Activated CD4-positive, alpha-beta T cell treated with anti-CD3 and anti-CD28 coated beads, Interleukin-2, amount 50 U/mL, for 24 hours (primary cell): Measurements from ENCODE around the gene LDLRAD3.
"Not testable (repeated sequence)": the region's sequence is repeated elsewhere in the genome, so short reads cannot be mapped to it uniquely, and the experiment has no call there.

ENCODE experiments used
- DNase-seq, 2 donors: peaks; one replicate each; pipeline ENCODE4 v3.0.0-alpha.2; 2020; ENCODE audit warnings: low read depth in 1 of 2, low spot score in 1 of 2

Gene LDLRAD3

GRCh38 chr11:35990816-35991215, 47.0 kb downstream of the LDLRAD3 start:
- no peak for DNase-seq

- DNase-seq = no peak
Measured at GRCh38 chr11:35992548-35992947, 48.7 kb downstream of the LDLRAD3 start.

DNA sequence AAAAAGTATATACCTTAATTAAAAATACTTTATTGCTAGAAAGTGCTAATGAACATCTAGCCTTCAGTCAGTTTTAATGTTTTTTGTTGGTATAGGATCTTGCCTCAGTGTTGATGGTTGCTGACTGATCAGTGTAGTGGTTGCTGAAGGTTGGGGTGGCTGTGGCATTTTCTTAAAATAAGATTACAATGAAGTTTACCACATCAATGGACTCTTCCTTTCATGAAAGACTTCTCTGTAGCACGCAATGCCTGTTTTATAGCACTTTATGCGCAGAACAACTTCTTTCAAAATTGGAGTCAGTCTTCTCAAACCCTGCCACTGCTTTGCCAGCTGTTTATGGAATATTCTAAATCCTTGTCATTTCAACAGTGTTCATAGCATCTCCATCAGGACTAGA, 50.6 kb downstream of the LDLRAD3 start:
- no peak for DNase-seq

DNA sequence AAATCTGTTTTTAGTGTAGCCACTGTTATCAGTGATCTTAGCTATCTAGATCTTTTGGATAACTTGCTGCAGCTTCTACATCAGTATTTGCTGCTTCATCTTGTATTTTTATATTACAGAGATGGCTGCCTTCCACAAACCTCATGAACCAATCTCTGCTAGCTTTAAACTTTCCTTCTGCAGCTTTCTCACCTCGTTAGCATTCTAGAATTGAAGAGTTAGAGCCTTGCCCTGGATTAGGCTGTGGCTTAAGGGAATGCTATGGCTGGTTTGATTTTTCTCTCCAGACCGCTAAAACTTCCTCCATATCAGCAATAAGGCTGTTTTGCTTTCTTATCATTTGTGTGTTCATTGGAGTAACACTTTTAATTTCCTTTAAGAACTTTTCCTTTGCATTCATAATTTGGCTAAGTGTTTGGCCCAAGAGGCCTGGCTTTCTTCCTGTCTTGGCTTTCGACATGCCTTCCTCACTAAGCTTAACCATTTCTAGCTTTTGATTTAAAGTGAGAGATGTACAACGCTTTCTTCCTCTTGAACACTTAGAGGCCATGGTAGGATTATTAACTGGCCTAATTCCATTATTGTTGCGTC, 51.9 kb downstream of the LDLRAD3 start:
- no peak for DNase-seq

DNA sequence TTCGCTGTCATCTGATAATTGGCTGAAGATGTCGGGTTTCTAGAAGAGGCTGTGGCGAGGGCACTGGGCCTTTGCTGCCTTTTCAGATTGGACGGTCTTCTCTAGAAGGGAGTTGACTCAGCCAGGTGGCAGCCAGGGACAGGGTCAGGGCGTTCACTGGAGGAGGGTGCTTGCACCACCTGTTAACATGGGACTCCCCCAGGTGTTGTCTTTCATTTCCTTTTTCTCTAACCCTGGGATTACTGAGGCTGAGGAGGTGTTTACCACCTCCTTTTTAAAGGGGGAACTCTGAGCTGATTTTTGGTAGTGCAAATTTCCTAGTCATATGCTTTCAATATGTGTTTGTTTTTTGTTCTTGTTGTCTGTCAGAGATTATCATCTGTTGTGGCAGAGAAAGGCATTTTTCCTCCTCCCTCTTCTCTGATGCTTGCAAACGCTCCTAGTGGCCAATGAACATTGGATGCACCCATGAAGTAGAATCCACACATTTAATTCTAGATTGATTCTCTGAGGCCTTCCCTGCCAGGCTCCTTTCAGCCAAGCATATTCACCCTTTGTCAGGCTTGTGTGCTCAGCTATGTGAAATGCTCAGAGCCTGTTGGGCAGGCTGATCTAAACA, 54.1 kb downstream of the LDLRAD3 start:
- no peak for DNase-seq

DNA sequence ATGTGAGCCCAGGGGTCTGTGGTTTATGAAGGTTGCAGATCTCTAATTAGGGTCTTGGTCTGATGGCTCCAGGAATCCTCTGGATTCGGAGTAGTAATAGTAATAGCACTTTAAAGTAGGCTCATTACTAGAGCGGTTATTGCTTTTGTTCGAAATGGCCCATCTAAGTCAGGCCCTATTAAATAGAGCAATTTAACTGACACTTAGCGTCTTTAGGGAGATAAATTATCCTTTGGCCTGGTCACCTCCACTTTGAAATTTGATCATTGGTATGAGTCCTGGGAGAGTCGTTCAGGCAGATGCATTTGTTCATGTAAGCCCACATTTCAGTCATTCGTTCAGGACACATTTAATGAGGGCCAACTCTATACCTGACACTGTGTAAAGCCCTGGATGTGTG, 54.8 kb downstream of the LDLRAD3 start:
- no peak for DNase-seq

GRCh38 chr11:36000616-36001190, 56.8 kb downstream of the LDLRAD3 start:
- DNase-seq = no peak

- DNase-seq = no peak
Measured at GRCh38 chr11:36002196-36002595, 58.3 kb downstream of the LDLRAD3 start.

DNA sequence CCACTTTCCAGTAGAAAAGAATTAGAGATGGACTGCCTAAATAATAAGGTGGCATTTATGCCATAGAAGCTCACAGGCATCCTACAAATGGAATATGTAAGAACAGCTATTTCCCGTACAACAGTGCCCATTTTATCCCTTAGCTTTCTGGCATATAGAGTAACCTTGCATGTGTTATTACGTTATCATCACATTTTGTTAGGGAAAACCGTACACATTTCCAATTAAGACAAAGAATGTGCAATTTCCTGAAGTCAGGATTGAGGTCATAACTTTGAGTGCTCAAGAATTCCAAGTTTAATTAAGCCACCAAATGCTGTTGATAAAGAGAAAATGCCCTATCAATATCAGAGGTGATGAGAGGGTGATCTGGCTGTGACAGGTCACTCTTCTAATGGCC, 58.9 kb downstream of the LDLRAD3 start:
- no peak for DNase-seq

DNA sequence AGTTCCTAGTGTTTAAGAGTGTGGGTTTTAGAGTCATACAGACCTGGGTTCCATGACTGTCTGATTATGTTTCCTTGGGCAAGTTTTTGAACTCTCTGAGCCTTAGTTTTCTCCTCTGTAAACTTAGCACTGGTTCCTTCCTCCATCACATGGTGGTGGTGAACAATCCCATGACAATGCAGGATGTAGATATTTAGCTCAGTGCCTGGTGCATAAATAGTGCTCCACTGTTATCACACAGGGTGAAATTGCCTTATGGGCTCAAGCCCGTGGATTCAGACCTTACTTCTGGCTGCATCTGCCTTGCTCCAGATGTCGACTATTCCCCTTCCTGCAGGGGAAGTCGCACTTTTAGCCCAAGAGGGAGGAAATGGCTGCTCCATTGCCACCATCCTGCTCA, 62.7 kb downstream of the LDLRAD3 start:
- no peak for DNase-seq

- DNase-seq = no peak
Measured at GRCh38 chr11:36007127-36007655, 63.3 kb downstream of the LDLRAD3 start.

- no peak for DNase-seq
Measured at GRCh38 chr11:36008584-36008983, 64.7 kb downstream of the LDLRAD3 start.

DNA sequence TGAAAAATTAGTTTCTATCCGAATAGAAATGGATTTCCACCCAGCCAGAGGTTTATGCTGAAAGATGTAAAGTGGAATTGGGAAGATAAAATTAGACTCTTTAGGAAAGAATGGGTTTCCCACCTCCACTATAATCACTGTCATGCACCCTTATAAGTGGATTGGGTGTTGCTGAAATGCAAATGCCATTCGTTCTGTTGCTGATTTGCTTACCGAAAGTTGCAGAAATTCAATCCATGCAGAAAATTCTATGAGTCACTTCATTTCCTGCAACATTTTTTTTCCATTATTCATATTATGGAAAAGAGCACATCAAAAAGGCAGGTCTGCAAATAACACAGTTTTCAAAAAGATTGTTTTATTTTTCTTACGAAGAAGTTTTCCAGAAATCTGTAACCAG, 65.6 kb downstream of the LDLRAD3 start:
- no peak for DNase-seq

GRCh38 chr11:36010010-36010740, 66.3 kb downstream of the LDLRAD3 start:
- no peak for DNase-seq

DNA sequence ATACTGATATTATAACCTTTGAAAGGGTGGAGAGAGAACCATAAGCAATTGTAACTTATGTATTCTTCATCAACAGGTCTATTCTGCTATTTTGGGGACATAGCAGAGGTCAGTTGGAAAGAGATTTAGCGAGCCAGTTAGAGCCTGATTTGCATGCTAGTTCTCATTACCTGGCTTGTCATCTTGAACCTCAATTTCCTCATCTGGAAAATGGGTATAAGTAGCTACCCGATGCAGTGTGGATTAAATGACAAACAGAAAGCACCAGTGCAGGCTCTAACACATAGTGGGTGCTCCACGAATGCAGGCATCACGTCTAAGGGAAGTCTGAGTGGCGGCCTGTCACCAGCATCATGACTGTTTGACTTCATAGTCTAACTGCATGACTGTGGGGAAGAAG, 67.7 kb downstream of the LDLRAD3 start:
- no peak for DNase-seq

DNA sequence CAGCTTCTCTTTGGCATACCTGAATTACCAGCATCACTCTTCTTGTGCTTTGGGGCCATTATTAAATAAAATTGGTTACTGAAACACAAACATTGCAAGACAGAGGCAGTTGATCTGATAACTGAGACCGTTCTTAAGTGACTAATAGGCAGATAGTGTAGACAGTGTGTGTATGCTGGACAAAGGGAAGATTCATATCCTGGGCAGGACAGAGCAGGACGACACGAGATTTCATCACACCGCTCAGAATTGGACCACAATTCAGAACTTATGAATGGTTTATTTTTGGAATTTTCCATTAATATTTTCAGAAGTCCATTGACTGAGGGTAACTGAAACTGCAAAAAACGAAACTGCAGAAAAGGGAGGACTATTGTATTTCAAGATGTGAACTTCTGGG, 68.6 kb downstream of the LDLRAD3 start:
- no peak for DNase-seq

DNA sequence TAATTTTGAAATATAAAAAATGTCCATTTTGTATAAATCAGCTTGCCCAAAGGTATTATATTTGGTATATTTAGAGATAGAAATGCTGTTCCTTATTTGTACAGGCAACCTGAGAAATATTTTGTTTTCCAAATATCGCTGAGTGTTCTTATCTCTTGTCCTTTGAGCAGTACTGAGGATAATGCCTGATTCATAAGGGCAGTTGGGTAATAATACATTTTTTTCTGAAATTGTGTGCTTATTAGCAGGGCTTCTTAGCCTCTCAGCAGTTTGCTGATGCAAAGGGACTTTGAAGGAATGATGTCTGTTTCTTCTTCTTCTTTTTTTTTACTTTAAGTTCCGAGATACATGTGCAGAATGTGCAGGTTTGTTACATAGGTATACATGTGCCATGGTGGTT, 69.1 kb downstream of the LDLRAD3 start:
- no peak for DNase-seq

- DNase-seq = not testable (repeated sequence)
Measured at GRCh38 chr11:36013446-36013845, 69.6 kb downstream of the LDLRAD3 start.

GRCh38 chr11:36013950-36014897, 70.4 kb downstream of the LDLRAD3 start:
- DNase-seq = no peak

DNA sequence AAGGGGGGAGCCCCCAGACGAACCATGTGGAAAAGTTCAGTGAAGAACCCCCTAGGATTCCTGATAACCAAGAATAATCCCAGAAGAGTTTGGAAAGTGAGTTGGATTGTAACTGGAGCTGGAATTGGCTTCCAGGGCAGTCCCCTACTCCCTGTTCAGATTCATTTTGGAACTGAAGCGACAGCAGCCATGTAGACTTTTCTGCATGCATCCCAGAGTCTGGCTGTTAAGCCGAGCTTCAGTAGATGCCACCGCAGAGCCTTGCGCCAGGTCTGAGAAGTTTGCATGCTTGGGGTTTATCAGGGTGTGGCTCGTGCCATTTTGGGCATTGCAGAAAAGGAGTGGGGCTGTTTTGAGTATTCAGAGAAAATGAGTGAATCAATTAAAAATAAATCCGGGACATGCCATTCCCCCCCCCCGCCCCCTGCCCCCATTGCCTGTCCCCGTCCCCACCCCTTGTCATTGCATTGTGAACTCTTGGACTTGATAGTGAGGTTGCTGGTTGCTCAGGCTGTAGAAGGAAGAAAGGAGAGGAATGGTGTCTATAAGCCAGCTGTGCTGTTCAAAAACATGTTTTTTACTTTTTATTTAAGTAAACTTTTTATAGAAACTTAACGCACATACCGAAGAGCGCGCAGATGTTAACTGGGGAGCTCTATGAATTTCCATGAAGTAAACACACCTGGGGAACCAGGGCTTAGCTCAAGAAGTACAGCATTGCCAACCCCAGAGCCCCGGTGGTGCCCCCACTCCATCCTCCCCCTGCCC, 71.2 kb downstream of the LDLRAD3 start:
- no peak for DNase-seq
